Ovary (tissue), 3 donors: ENCODE data around the gene TMEM14C.

Experiments used
- CTCF ChIP-seq, 3 donors: fragments of 450-650 bp in 2 of 3; fragments of 200-600 bp in 1 of 3; IDR thresholded peaks; one replicate each; pipeline versions ENCODE4 v1.5.1 to v1.8.0; 2016 to 2022; ENCODE audit warnings: antibody characterized with exemption in 3 of 3, mild to moderate bottlenecking in 1 of 3
- EP300 ChIP-seq: sonication (generic); formaldehyde crosslinking; IDR thresholded peaks from one replicate; pipeline ENCODE4 v1.6.1; 2017; ENCODE audit warnings: antibody characterized with exemption
- POLR2A ChIP-seq: fragments of 450-650 bp; IDR thresholded peaks from one replicate; pipeline ENCODE4 v1.6.1; 2017; ENCODE audit warnings: antibody characterized with exemption, mild to moderate bottlenecking, moderate library complexity
- donor health status: DM: no; HTN: no; CAD: no.

- TF ChIP-seq CTCF (IDR thresholded peaks at IDR 0.05) = no peak
- TF ChIP-seq POLR2A = no peak
- TF ChIP-seq EP300 = no peak
These were observed 3.0 kb upstream of the TMEM14C start for GRCh38 chr6:10719964-10720264.
